NCI-H2029 treated with DMSO at 0.1 percent for 48 hours (cell line): ENCODE measurements around the gene MID1.
"Not testable (repeated sequence)": the region's sequence is repeated elsewhere in the genome, so short reads cannot be mapped to it uniquely, and the experiment has no call there.

ENCODE experiments used
- DNase-seq: peaks from one replicate; lab custom pipeline; 2025; lab: John Stamatoyannopoulos, UW

MID1 gene

GRCh38 chrX:10617186-10617998 is 3.0 kb downstream of the MID1 start:
- no peak for DNase-seq

- peak; percentile 7 for DNase-seq
Measured at GRCh38 chrX:10615931-10616774, 4.2 kb downstream of the MID1 start.

GRCh38 chrX:10612215-10612614 is 8.2 kb downstream of the MID1 start:
- no peak for DNase-seq

GRCh38 chrX:10611441-10612090 is 8.8 kb downstream of the MID1 start:
- DNase-seq, result no peak

- DNase-seq, result no peak
Measured at GRCh38 chrX:10608099-10608498, 12.3 kb downstream of the MID1 start.

- no peak for DNase-seq
Measured at GRCh38 chrX:10607233-10607632, 13.2 kb downstream of the MID1 start.

- no peak for DNase-seq
Measured at GRCh38 chrX:10603612-10604011, 16.8 kb downstream of the MID1 start.

- no peak for DNase-seq
Measured at GRCh38 chrX:10602646-10603045, 17.7 kb downstream of the MID1 start.

- no peak for DNase-seq
Measured at GRCh38 chrX:10600479-10600878, 19.9 kb downstream of the MID1 start.

- no peak for DNase-seq
Measured at GRCh38 chrX:10598540-10598939, 21.8 kb downstream of the MID1 start.

- DNase-seq, result no peak
Measured at GRCh38 chrX:10597871-10598270, 22.5 kb downstream of the MID1 start.

- no peak for DNase-seq
Measured at GRCh38 chrX:10591363-10592335, 28.7 kb downstream of the MID1 start.

GRCh38 chrX:10589787-10590186 is 30.6 kb downstream of the MID1 start:
- DNase-seq, result not testable (repeated sequence)

GRCh38 chrX:10589098-10589497 is 31.3 kb downstream of the MID1 start:
- no peak for DNase-seq

GRCh38 chrX:10584882-10585281 is 35.5 kb downstream of the MID1 start:
- DNase-seq, result not testable (repeated sequence)

- no peak for DNase-seq
Measured at GRCh38 chrX:10582945-10583344, 37.4 kb downstream of the MID1 start.

- no peak for DNase-seq
Measured at GRCh38 chrX:10582215-10582733, 38.1 kb downstream of the MID1 start.

GRCh38 chrX:10579112-10580011 is 41.0 kb downstream of the MID1 start:
- no peak for DNase-seq

GRCh38 chrX:10578527-10578926 is 41.9 kb downstream of the MID1 start:
- DNase-seq, result no peak

GRCh38 chrX:10577853-10578252 is 42.5 kb downstream of the MID1 start:
- DNase-seq, result no peak
